HEK293 (cell line): ENCODE data around the gene TMEM271.

ENCODE experiments used
- CTCF ChIP-seq: fragments of 450-650 bp; formaldehyde crosslinking; IDR thresholded peaks from 2 replicates; pipeline ENCODE4 v1.5.1; 2016; ENCODE audit warnings: missing biosample characterization, missing genetic modification characterization
- HIC1 ChIP-seq: fragments of 450-650 bp; formaldehyde crosslinking; IDR thresholded peaks from 2 replicates; pipeline ENCODE4 v1.5.1; 2016; ENCODE audit warnings: missing biosample characterization, missing genetic modification characterization
- ZNF274 ChIP-seq, 2 experiments: fragments of 200-500 bp in 1 of 2; fragments of 450-650 bp in 1 of 2; sonication (Bioruptor generic) in 1 of 2; formaldehyde crosslinking in 1 of 2; IDR thresholded peaks; 2 replicates each; pipeline versions ENCODE4 v1.5.1 to v1.6.1; 2014 to 2016; ENCODE audit warnings: borderline replicate concordance in 1 of 2, inconsistent platforms in 1 of 2, low read length in 1 of 2, missing biosample characterization in 1 of 2, missing genetic modification characterization in 1 of 2
- ZNF37A ChIP-seq: fragments of 450-650 bp; IDR thresholded peaks from 2 replicates; pipeline ENCODE4 v1.5.1; 2018; ENCODE audit warnings: missing biosample characterization, missing genetic modification characterization
- ZNF518A ChIP-seq: fragments of 450-650 bp; formaldehyde crosslinking; conservative IDR thresholded peaks from 2 replicates; pipeline ENCODE4 v1.5.1; 2016; ENCODE audit warnings: low read depth, missing biosample characterization, missing genetic modification characterization
- ZNF670 ChIP-seq: fragments of 450-650 bp; formaldehyde crosslinking; IDR thresholded peaks from 2 replicates; pipeline ENCODE4 v1.5.1; 2016; ENCODE audit warnings: missing biosample characterization, missing genetic modification characterization, low read depth
- TF ChIP-seq, protein P1 (sequence below): fragments of 450-650 bp; formaldehyde crosslinking; IDR thresholded peaks from 2 replicates; pipeline ENCODE4 v1.5.1; 2016; ENCODE audit warnings: missing biosample characterization, missing genetic modification characterization, low read depth

- TF ChIP-seq ZNF518A (tag by site-specific recombination): no peak
- no peak for TF ChIP-seq CTCF (tag by site-specific recombination)
- no peak for TF ChIP-seq HIC1 (tag by site-specific recombination)
- TF ChIP-seq ZNF274 (IDR thresholded peaks at IDR 0.05; ENCODE audit: low read length): no peak
- no peak for TF ChIP-seq ZNF274 (tag by site-specific recombination; IDR thresholded peaks at IDR 0.05; ENCODE audit: borderline replicate concordance)
- TF ChIP-seq ZNF670: no peak
- TF ChIP-seq, protein P1, sequence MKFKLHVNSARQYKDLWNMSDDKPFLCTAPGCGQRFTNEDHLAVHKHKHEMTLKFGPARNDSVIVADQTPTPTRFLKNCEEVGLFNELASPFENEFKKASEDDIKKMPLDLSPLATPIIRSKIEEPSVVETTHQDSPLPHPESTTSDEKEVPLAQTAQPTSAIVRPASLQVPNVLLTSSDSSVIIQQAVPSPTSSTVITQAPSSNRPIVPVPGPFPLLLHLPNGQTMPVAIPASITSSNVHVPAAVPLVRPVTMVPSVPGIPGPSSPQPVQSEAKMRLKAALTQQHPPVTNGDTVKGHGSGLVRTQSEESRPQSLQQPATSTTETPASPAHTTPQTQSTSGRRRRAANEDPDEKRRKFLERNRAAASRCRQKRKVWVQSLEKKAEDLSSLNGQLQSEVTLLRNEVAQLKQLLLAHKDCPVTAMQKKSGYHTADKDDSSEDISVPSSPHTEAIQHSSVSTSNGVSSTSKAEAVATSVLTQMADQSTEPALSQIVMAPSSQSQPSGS: no peak
- no peak for TF ChIP-seq ZNF37A
These were observed 40.7 kb downstream of the TMEM271 start for GRCh38 chr4:535181-535923.
